Iris pigment epithelial cell (primary cell): Measurements from ENCODE around the gene NTN4.
"Not testable (repeated sequence)": the region's sequence is repeated elsewhere in the genome, so short reads cannot be mapped to it uniquely, and the experiment has no call there.

Experiments
- DNase-seq: peaks from one replicate; pipeline ENCODE4 v3.0.0-alpha.2; 2011; ENCODE audit warnings: low read depth

NTN4 gene

GRCh38 chr12:95746062-95746461 is 44.5 kb downstream of the NTN4 start:
- DNase-seq, result not testable (repeated sequence)

GRCh38 chr12:95742586-95742985 is 48.0 kb downstream of the NTN4 start:
- DNase-seq, result no peak

DNA sequence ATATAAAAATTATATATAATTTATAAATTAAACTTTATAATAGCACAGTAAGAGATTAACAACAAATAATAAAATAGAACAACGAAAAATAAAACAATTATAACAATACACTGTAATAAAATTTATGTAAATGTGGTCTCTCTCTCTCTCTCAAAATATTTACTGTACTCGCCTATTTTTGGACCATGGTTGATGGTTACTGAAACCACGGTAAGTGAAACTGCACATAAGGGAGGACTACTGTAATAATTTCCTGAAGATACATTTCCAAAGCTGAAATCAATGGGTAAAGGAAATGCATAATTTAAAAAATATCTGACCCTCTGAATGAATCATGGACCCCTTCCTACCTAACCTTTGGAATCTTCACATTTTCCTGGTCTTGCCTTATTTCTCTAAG is 48.9 kb downstream of the NTN4 start:
- no peak for DNase-seq

GRCh38 chr12:95740751-95741150 is 49.8 kb downstream of the NTN4 start:
- no peak for DNase-seq

GRCh38 chr12:95739561-95740313 is 50.8 kb downstream of the NTN4 start:
- no peak for DNase-seq

DNA sequence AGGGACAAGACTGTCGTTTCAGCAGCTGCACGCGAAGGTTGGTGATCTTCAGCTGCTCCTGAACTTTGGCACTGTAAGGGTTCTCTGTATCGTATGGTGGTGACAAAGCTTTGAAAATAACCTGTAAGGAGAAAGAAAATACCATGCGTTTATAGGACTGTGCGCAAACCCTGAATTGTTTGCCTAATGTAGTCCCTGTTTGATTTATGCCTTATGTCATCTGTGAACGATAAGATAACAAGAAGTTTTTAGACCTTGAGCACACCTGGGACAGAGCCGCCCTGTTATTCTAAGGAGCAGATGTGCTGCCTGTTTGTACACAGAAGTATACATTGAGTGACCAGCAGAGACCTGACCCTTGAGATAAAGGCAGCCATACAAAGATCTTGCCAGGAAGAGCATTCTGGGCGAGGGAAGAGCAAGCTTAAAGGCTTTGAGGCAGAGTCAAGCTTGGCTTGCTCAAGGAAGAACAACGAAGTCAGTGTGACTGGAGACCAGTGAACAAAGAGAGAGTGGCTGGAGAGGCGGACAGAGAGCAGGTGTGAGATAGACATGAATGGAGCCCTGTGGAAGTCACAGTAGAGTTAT is 52.4 kb downstream of the NTN4 start:
- no peak for DNase-seq

DNA sequence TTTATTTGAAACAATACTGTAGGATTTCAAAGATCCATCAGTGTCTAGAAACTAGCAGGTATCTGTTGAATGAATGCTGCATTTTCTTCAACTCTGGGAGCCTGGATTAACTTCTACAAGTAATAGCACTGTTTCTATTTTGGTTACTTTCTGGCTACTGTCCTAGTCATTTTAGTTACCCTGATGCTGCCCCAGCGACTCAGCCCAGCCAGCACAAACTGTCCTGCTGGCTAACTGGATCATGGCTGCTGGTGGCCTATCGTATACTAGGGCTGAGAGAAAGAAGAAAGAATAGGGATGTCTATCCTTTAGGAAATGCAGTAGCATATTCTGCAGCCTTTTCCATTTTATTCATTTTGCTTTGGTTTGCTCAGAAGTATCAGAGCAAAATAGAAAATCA is 53.9 kb downstream of the NTN4 start:
- no peak for DNase-seq

GRCh38 chr12:95735728-95736127 is 54.8 kb downstream of the NTN4 start:
- not testable (repeated sequence) for DNase-seq

GRCh38 chr12:95733141-95733825 is 57.3 kb downstream of the NTN4 start:
- DNase-seq, result peak; percentile 12

DNA sequence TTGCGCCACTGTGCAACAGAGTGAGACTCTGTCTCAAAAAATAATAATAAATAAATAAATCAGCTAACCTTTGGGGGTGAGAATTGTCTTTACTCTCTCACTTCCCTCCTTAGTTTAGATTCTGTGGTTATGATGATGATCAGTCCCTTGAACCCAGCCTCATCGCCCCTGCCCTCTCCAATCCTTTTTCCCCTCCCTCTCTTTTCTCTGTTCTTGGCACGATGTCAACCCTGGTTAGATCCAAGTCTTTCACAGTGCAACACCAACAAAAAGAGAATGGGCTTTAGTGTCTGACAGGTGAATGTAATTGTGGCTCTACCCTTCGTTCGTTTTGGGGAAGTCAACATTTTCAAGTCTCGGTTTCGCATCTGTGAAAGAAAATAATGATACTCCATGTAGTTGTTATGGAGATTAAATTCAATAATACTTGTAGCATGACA is 59.0 kb downstream of the NTN4 start:
- DNase-seq, result no peak

- no peak for DNase-seq
These were observed 60.1 kb downstream of the NTN4 start for GRCh38 chr12:95730457-95730856.

DNA sequence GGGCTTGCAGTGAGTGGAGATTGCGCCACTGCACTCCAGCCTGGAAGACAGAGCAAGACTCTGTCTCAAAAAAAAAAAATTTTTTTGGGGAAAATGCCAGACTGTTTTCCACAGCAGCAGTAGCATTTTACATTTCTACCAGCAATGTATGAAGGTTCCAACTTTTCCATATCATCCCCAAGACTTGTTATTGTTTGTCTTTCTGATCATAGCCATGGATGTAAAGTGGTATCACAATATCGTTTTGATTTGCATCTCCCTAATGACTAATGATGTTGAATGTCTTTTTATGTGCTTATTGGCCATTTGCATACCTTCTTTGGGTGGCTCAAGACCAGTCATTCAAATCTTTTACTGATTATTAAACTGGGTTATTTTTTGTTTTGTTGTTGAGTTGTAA is 63.7 kb downstream of the NTN4 start:
- no peak for DNase-seq

GRCh38 chr12:95724767-95725166 is 65.8 kb downstream of the NTN4 start:
- DNase-seq, result no peak

DNA sequence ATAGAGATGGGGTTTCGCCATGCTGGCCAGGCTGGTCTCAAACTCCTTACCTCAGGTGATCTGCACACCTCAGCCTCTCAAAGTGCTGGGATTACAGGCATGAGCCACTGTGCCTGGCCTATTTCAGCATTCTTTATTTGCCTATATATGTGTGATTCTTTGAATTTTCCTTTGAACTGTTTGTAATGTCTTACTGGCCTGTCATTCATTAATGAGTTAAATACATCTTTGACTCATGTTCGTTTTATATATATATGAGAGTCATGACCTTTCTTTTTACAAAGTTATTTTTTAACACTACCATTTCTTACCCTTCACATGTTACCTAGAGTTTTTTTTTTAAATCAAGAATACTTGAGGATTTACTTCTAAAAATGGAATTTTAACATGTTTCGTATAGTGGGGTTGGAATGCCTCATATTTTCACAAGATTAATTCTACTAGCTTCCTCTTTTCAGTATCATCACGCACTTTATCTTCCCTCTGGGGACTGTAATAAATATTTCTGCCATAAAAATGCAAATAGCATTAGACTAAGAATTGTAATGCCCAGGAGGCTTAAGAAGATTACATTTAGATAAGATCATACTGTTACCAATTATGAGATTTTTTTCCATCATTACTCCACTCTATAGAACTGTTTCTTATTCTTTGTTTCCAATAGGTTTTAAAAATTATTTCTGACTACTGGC is 66.7 kb downstream of the NTN4 start:
- no peak for DNase-seq

DNA sequence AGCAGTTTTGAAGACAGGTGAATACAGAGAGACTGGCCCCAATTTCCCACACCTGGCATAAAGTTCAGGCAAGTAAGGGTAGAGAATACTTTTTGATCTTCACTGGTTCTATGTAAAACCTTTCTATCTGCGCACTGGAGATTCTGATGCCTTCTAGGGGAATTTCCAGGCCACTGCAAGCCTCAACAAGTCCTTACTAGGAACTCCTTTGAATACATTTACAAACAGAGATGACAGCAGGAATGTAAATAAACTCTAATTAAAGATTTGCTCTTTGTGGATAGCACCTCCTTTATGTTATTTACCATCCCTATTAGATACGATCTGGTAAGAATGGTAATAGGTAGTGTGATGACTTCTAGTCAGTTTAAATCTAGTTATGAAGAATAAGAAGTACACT is 69.2 kb downstream of the NTN4 start:
- no peak for DNase-seq

DNA sequence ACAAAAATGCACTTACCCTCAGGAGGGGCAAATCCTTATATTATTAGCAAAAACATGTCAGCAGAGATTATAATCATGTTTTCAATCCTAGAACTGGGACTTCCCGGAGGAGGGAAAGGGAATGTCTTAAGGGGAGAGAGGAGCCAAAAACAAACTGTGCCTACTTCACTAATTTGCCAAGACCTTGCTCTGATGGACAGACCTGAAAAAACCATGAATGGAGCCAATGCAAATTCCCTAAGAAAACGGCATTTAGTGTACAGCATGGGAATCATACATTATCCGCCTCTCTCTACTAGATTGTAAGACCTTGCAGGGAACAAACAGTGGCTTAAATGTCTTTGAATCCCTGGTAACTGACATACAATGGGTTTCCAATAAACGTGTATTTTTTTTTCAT is 70.4 kb downstream of the NTN4 start:
- DNase-seq, result no peak

DNA sequence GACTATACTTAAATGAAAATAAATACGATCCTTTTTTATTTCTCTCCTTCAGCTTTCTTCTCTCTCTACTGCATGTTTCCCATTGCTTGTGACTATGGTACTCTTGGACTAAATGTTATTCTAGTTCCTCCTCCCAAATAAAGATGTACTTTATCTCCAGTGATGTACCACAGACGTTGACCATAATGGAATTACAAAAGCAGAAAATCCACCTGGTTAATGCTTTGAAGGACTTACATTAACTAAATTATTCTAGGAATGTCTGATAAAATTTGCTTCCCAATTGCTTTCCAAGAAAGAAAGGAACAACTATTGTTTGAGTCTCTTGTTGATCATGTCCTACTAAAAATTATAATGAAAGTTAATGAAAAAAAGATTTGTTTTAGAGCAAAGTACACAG is 71.8 kb downstream of the NTN4 start:
- no peak for DNase-seq

- DNase-seq, result no peak
These were observed 72.5 kb downstream of the NTN4 start for GRCh38 chr12:95718006-95718431.

DNA sequence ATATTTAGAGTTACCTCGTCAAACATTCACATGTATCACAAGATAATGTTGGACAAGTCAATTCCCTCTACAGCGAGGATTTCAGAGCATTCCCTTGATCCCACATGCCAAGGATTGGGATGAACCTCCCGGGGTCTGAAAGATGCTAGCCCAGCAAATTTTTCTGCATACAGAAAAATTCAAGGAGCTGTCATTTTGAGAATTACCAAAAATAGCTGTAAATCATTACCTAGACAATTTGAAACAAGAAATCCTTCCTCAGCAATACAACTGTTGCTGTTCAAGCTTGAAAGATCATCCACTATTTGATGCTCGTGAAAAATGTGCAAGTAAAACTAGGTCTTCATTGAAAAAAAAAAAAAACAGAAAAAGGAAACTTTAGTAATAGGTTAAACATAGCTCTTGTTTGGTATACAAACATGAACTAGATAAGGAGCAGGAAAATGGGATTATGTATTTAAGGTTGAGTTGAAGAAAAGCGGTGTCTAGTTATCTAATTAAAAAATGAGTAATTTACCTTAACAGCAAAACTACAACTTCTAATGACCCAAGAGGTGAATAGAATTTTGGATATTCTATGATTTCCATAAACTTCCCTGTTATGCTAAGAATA is 73.1 kb downstream of the NTN4 start:
- DNase-seq, result no peak

DNA sequence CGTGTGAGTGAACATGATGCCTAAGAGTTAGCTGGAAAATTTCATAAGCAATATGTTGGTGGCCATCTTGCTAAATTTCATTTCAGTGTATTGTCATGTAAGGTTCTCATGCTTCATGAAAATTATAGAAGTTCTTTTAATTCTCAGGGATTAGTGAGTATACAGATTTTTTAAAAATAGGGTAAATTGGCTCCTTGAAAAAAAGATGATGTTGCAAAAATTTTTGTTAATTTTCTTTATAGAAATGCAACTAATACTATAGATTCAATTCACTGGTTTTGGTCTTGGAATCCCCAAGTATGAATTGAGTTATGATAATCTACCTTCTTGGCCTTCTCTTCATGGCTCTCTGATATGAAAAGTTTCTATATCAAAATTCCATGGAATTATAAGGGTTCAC is 75.4 kb downstream of the NTN4 start:
- DNase-seq, result no peak

- no peak for DNase-seq
These were observed 78.3 kb downstream of the NTN4 start for GRCh38 chr12:95712269-95712668.

- DNase-seq, result no peak
These were observed 80.2 kb downstream of the NTN4 start for GRCh38 chr12:95710386-95710785.
